ENCODE results near the gene KCNIP1.

DNA sequence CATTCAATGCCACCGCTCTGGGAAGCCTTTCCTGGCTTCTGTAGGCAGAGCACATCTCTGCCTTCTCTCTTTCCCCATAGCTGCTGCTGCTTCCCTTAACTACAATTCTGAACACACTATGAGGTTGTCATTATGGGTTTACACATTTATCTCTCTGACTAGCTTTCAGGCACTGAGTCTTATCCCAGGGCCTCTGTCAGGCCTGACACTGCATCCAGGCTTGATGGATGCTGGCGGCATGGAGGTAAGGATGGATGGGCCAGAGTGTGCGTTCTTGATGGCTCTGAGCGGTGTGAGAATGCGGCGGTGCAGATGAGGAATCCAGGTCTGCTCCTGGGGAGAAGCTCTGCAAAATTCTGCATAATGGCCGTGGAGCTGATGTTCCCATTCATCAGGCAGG is 6.3 kb downstream of the KCNIP1 start:
- TF ChIP-seq POLR2A (IDR thresholded peaks at IDR 0.05; ENCODE audit: low read length): no peak
- no peak for TF ChIP-seq GATA1 (IDR thresholded peaks at IDR 0.05; ENCODE audit: low read depth, low read length)

Measured in erythroblast (primary cell).